Placental epithelial cell (primary cell): Measurements from ENCODE around the gene ABCA1. TPM values are rescaled to one million over a fixed set of nuclear protein-coding genes. Genes with fewer than 3 reads are reported as not detected.

ENCODE experiments used
- total RNA-seq: library from RNA; depleted of rRNA; stranded (reverse); fragments of >200 nt; gene quantifications from 2 replicates; pipeline ENCODE4 v1.2.3, GENCODE V29; 2012

Gene ABCA1, protein sequence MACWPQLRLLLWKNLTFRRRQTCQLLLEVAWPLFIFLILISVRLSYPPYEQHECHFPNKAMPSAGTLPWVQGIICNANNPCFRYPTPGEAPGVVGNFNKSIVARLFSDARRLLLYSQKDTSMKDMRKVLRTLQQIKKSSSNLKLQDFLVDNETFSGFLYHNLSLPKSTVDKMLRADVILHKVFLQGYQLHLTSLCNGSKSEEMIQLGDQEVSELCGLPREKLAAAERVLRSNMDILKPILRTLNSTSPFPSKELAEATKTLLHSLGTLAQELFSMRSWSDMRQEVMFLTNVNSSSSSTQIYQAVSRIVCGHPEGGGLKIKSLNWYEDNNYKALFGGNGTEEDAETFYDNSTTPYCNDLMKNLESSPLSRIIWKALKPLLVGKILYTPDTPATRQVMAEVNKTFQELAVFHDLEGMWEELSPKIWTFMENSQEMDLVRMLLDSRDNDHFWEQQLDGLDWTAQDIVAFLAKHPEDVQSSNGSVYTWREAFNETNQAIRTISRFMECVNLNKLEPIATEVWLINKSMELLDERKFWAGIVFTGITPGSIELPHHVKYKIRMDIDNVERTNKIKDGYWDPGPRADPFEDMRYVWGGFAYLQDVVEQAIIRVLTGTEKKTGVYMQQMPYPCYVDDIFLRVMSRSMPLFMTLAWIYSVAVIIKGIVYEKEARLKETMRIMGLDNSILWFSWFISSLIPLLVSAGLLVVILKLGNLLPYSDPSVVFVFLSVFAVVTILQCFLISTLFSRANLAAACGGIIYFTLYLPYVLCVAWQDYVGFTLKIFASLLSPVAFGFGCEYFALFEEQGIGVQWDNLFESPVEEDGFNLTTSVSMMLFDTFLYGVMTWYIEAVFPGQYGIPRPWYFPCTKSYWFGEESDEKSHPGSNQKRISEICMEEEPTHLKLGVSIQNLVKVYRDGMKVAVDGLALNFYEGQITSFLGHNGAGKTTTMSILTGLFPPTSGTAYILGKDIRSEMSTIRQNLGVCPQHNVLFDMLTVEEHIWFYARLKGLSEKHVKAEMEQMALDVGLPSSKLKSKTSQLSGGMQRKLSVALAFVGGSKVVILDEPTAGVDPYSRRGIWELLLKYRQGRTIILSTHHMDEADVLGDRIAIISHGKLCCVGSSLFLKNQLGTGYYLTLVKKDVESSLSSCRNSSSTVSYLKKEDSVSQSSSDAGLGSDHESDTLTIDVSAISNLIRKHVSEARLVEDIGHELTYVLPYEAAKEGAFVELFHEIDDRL (N-terminal part only)
- 62.8 and 73.0 TPM in 2 replicates for total RNA-seq

DNA sequence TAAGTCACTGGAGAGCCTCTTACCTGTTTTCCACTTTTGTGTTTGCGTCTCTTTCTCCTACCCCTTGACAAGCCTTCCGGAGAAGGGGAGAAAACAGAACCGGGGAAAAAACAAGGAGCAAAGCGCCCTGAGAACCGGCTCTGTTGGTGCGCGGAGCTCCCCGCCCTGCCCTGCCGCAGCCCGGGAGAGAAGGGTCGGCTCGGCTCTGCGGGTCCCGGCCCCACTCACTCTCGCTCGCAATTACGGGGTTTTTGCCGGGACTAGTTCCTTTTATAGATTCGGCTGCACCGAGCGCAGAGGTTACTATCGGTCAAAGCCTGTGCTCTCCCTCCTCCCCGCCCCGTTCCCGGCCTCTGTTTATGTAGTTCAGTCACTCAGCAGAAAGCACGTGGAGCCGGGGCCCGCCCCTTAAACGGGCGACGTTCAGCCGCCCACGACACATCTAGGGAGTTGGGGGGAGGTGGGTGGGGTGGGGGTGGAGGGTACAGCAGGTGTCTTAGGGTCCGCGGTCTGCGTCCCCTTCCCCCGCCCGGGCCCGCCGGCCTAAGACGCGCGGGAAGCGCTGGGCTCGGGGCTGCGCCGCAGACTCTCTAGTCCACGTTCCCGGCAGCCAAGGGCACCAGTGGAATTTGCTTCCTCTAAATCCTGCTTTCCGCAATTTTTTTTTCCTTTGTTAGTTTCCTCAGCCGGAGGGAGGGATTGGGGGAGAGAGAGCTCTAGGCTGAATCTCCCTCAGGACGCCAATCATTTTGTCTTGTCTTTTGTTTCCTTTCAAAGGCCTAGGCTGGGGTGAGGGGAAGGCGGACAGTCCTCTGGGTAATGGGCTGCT, at the start of gene ABCA1:
ABCA1 (minus strand) TSS at position 244 of the 829 bp plus-strand sequence. CDS start 24,476 bp downstream, outside the sequence.

DNA sequence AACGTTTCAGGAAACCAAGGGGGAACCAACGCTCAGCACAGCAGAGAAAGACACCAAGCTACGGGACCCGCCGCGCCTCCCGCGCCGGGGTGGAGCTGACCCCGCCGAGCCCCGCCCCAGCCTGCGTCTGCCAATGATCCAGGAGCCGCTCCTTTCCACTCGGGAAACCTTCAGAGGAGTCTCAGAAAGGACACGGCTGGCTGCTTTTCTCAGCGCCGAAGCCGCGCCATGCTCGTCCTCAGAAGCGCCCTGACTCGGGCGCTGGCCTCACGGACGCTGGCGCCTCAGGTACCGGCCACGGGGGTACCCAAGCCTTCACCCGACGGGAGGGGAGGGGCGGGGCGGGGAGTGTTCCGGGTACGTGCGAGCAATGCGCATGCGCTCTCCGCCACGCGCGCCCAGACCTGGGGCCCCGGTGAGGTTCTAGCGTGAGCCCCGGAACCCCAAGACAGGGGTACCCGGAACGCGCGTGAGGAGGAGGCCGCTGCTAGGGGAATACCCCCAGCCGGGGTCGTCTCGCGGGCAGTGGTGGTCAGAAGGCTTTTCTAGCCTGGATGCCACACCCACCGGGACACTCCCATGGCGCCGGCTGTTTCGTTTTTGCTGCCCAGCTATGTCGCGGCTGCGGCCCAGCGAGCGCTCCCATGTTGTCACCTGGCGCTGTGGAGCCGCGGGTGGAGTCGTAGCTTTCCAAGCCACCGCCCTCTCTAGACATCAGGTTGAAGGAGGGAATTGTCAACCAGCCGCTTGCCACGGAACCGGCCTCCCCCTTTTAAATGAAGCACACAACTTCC, 180.2 kb downstream of the ABCA1 start, which contains the start of gene NIPSNAP3A:
NIPSNAP3A (plus strand) TSS at position 119 of the 794 bp plus-strand sequence; CDS start at position 229, 110 bp downstream.

Other genes with a start within 250 kb of the ABCA1 start
- gene OR13D1, start 233.6 kb downstream of the ABCA1 start, total RNA-seq: not detected in 2 replicates
- 24.3 and 49.5 TPM in 2 replicates for gene NIPSNAP3A, start 180.5 kb downstream of the ABCA1 start, total RNA-seq
- gene NIPSNAP3B, start 164.0 kb downstream of the ABCA1 start, total RNA-seq: 0.39 and 0.65 TPM in 2 replicates